ENCODE results near the gene SMARCC2. TPM values are rescaled to one million over a fixed set of nuclear protein-coding genes. Genes with fewer than 3 reads are reported as not detected.

SMARCC2 gene
- total and polyA plus RNA-seq, 2 of the 13 experiments (the other 11 are each of a cell fraction or from before 2014, with no cell fraction given): 21.3 to 24.1 TPM

DNA sequence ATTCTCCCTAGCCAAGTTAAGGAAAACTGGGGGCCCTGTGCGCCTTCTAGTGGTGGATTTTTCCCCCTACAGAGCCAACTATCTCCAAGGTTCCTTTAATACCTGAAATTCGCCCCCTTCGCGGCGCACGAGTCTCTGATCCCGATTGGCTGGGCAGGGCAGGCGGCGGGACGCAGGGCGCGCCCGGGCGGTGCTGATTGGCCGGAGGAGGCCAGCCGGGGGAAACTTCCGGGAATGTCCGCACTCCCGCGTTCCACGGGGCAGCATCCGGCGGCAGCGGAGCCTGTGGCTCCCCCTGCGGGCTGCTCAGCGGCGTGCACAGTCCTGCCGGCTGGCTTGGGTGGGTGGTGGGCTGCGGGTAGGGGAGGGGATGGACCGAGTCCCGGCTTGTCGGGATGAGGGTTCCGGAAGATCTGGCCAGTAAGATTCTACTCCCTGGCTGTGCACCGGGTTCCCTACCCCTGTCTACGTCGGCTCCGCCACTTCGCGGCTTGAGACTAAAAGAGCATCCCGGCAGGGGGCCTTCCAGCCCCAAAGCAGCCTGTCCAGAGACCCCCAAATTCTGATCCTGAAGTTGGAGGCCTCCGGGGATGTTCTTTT, 34.9 kb upstream of the SMARCC2 start, which contains the start of gene NABP2 (continued):
- TF ChIP-seq, protein P1, sequence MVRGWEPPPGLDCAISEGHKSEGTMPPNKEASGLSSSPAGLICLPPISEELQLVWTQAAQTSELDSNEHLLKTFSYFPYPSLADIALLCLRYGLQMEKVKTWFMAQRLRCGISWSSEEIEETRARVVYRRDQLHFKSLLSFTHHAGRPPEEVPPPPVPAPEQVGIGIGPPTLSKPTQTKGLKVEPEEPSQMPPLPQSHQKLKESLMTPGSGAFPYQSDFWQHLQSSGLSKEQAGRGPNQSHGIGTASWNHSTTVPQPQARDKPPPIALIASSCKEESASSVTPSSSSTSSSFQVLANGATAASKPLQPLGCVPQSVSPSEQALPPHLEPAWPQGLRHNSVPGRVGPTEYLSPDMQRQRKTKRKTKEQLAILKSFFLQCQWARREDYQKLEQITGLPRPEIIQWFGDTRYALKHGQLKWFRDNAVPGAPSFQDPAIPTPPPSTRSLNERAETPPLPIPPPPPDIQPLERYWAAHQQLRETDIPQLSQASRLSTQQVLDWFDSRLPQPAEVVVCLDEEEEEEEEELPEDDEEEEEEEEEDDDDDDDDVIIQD (CRISPR knock-in tag; IDR thresholded peaks at IDR 0.05; ENCODE audit: low read depth): peak; percentile 57; the same call in 1 of the 2 replicates
- TF ChIP-seq ZNF670 (CRISPR knock-in tag; IDR thresholded peaks at IDR 0.05; ENCODE audit: borderline replicate concordance) (0 out of 2 replicates have a peak, but pooled peaks have one; percentile 23), SAFB2 (CRISPR knock-in tag; IDR thresholded peaks at IDR 0.05; ENCODE audit: borderline replicate concordance, low read depth) (no peak), ZNF850 (CRISPR knock-in tag; conservative IDR thresholded peaks at IDR 0.05) (no peak), ZNF546 (CRISPR knock-in tag; conservative IDR thresholded peaks at IDR 0.05) (0 out of 2 replicates have a peak, but pooled peaks have one; percentile 54), RAD21 (CRISPR knock-in tag; IDR thresholded peaks at IDR 0.05) (peak; percentile 80), PLRG1 (conservative IDR thresholded peaks at IDR 0.05) (no peak), TFE3 (CRISPR knock-in tag; IDR thresholded peaks at IDR 0.05) (peak; percentile 44; the same call in 1 of the 2 replicates), ATF2 (CRISPR knock-in tag; IDR thresholded peaks at IDR 0.05) (peak; percentile 42; the same call in 1 of the 2 replicates)
- TF ChIP-seq, protein P2, sequence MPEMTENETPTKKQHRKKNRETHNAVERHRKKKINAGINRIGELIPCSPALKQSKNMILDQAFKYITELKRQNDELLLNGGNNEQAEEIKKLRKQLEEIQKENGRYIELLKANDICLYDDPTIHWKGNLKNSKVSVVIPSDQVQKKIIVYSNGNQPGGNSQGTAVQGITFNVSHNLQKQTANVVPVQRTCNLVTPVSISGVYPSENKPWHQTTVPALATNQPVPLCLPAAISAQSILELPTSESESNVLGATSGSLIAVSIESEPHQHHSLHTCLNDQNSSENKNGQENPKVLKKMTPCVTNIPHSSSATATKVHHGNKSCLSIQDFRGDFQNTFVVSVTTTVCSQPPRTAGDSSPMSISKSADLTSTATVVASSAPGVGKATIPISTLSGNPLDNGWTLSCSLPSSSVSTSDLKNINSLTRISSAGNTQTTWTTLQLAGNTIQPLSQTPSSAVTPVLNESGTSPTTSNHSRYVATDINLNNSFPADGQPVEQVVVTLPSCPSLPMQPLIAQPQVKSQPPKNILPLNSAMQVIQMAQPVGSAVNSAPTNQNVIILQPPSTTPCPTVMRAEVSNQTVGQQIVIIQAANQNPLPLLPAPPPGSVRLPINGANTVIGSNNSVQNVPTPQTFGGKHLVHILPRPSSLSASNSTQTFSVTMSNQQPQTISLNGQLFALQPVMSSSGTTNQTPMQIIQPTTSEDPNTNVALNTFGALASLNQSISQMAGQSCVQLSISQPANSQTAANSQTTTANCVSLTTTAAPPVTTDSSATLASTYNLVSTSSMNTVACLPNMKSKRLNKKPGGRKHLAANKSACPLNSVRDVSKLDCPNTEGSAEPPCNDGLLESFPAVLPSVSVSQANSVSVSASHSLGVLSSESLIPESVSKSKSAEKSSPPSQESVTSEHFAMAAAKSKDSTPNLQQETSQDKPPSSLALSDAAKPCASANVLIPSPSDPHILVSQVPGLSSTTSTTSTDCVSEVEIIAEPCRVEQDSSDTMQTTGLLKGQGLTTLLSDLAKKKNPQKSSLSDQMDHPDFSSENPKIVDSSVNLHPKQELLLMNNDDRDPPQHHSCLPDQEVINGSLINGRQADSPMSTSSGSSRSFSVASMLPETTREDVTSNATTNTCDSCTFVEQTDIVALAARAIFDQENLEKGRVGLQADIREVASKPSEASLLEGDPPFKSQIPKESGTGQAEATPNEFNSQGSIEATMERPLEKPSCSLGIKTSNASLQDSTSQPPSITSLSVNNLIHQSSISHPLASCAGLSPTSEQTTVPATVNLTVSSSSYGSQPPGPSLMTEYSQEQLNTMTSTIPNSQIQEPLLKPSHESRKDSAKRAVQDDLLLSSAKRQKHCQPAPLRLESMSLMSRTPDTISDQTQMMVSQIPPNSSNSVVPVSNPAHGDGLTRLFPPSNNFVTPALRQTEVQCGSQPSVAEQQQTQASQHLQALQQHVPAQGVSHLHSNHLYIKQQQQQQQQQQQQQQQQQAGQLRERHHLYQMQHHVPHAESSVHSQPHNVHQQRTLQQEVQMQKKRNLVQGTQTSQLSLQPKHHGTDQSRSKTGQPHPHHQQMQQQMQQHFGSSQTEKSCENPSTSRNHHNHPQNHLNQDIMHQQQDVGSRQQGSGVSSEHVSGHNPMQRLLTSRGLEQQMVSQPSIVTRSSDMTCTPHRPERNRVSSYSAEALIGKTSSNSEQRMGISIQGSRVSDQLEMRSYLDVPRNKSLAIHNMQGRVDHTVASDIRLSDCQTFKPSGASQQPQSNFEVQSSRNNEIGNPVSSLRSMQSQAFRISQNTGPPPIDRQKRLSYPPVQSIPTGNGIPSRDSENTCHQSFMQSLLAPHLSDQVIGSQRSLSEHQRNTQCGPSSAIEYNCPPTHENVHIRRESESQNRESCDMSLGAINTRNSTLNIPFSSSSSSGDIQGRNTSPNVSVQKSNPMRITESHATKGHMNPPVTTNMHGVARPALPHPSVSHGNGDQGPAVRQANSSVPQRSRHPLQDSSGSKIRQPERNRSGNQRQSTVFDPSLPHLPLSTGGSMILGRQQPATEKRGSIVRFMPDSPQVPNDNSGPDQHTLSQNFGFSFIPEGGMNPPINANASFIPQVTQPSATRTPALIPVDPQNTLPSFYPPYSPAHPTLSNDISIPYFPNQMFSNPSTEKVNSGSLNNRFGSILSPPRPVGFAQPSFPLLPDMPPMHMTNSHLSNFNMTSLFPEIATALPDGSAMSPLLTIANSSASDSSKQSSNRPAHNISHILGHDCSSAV (CRISPR knock-in tag; IDR thresholded peaks at IDR 0.05; ENCODE audit: borderline replicate concordance): no peak
- TF ChIP-seq, protein P3, sequence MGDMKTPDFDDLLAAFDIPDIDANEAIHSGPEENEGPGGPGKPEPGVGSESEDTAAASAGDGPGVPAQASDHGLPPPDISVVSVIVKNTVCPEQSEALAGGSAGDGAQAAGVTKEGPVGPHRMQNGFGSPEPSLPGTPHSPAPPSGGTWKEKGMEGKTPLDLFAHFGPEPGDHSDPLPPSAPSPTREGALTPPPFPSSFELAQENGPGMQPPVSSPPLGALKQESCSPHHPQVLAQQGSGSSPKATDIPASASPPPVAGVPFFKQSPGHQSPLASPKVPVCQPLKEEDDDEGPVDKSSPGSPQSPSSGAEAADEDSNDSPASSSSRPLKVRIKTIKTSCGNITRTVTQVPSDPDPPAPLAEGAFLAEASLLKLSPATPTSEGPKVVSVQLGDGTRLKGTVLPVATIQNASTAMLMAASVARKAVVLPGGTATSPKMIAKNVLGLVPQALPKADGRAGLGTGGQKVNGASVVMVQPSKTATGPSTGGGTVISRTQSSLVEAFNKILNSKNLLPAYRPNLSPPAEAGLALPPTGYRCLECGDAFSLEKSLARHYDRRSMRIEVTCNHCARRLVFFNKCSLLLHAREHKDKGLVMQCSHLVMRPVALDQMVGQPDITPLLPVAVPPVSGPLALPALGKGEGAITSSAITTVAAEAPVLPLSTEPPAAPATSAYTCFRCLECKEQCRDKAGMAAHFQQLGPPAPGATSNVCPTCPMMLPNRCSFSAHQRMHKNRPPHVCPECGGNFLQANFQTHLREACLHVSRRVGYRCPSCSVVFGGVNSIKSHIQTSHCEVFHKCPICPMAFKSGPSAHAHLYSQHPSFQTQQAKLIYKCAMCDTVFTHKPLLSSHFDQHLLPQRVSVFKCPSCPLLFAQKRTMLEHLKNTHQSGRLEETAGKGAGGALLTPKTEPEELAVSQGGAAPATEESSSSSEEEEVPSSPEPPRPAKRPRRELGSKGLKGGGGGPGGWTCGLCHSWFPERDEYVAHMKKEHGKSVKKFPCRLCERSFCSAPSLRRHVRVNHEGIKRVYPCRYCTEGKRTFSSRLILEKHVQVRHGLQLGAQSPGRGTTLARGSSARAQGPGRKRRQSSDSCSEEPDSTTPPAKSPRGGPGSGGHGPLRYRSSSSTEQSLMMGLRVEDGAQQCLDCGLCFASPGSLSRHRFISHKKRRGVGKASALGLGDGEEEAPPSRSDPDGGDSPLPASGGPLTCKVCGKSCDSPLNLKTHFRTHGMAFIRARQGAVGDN (CRISPR knock-in tag; IDR thresholded peaks at IDR 0.05): peak; percentile 94
